Measurements from ENCODE around the gene LRRC19. TPM values are rescaled to one million over a fixed set of nuclear protein-coding genes. Genes with fewer than 3 reads are reported as not detected.

LRRC19 gene
- total RNA-seq, 1 experiment from 2014 or later: not detected

- TF ChIP-seq PRDM15 (CRISPR knock-in tag; IDR thresholded peaks at IDR 0.05) (no peak), RORB (CRISPR knock-in tag; IDR thresholded peaks at IDR 0.05) (no peak), NR1H2 (CRISPR knock-in tag; IDR thresholded peaks at IDR 0.05) (no peak)
- TF ChIP-seq, protein P1, sequence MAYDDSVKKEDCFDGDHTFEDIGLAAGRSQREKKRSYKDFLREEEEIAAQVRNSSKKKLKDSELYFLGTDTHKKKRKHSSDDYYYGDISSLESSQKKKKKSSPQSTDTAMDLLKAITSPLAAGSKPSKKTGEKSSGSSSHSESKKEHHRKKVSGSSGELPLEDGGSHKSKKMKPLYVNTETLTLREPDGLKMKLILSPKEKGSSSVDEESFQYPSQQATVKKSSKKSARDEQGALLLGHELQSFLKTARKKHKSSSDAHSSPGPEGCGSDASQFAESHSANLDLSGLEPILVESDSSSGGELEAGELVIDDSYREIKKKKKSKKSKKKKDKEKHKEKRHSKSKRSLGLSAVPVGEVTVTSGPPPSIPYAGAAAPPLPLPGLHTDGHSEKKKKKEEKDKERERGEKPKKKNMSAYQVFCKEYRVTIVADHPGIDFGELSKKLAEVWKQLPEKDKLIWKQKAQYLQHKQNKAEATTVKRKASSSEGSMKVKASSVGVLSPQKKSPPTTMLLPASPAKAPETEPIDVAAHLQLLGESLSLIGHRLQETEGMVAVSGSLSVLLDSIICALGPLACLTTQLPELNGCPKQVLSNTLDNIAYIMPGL (CRISPR knock-in tag; IDR thresholded peaks at IDR 0.05): no peak
Measured at GRCh38 chr9:26950521-26950920, 55.0 kb downstream of the LRRC19 start (continued).

DNA sequence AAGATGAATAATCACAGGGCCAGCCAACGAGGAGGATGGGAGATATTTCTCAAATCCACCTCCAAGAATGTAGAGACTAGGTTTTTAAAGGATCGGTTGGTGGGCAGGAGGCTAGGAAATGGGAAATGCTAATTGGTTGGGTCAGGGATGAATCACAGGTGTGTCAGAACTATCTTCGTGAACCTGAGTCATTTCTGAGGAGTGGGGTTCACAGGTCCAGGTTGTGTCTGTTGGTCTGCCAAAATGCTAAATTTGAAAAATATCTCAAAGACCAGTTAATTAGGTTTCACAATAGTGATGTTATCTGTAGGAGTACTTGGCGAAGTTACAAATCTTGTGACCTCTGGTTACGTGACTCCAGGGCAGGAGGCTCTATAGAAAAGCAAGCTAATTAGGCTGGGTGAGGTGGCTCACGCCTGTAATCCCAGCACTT lies 55.8 kb downstream of the LRRC19 start:
- ChIA-PET POLR2A (interaction anchor here (0.7 kb wide), 1 partner anchor 53 kb away, joined by 5 read pairs; no protein-coding TSS in a partner anchor), CTCF (no interaction called here)
- DNase-seq (ENCODE audit: low spot score): no peak
- no peaks in the 10 kb centered on the region for H3K36me3 Mint-ChIP-seq
- peaks cover 19% of the 10 kb centered on the region for H3K4me1 Mint-ChIP-seq
- H3K4me3 Mint-ChIP-seq: no peak overlapping the region
- no peak for ATAC-seq
- TF ChIP-seq, protein P2, sequence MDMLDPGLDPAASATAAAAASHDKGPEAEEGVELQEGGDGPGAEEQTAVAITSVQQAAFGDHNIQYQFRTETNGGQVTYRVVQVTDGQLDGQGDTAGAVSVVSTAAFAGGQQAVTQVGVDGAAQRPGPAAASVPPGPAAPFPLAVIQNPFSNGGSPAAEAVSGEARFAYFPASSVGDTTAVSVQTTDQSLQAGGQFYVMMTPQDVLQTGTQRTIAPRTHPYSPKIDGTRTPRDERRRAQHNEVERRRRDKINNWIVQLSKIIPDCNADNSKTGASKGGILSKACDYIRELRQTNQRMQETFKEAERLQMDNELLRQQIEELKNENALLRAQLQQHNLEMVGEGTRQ (CRISPR knock-in tag; IDR thresholded peaks at IDR 0.05): no peak
- TF ChIP-seq ATF6 (CRISPR knock-in tag; IDR thresholded peaks at IDR 0.05): no peak
- no peak for TF ChIP-seq JAZF1 (CRISPR knock-in tag; IDR thresholded peaks at IDR 0.05)
- TF ChIP-seq CREM (CRISPR knock-in tag; IDR thresholded peaks at IDR 0.05): no peak
- TF ChIP-seq, protein P3, sequence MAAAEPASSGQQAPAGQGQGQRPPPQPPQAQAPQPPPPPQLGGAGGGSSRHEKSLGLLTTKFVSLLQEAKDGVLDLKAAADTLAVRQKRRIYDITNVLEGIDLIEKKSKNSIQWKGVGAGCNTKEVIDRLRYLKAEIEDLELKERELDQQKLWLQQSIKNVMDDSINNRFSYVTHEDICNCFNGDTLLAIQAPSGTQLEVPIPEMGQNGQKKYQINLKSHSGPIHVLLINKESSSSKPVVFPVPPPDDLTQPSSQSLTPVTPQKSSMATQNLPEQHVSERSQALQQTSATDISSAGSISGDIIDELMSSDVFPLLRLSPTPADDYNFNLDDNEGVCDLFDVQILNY (CRISPR knock-in tag; IDR thresholded peaks at IDR 0.05): no peak
- TF ChIP-seq ATF3 (CRISPR knock-in tag; conservative IDR thresholded peaks at IDR 0.05): no peak
- TF ChIP-seq ZNF671 (CRISPR knock-in tag; IDR thresholded peaks at IDR 0.05): no peak
- no peak for TF ChIP-seq KAT7 (CRISPR knock-in tag; IDR thresholded peaks at IDR 0.05; ENCODE audit: borderline replicate concordance)
- TF ChIP-seq TEAD1 (CRISPR knock-in tag; IDR thresholded peaks at IDR 0.05): no peak
- TF ChIP-seq, protein P4, sequence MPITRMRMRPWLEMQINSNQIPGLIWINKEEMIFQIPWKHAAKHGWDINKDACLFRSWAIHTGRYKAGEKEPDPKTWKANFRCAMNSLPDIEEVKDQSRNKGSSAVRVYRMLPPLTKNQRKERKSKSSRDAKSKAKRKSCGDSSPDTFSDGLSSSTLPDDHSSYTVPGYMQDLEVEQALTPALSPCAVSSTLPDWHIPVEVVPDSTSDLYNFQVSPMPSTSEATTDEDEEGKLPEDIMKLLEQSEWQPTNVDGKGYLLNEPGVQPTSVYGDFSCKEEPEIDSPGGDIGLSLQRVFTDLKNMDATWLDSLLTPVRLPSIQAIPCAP (CRISPR knock-in tag; IDR thresholded peaks at IDR 0.05): no peak
- TF ChIP-seq, protein P5, sequence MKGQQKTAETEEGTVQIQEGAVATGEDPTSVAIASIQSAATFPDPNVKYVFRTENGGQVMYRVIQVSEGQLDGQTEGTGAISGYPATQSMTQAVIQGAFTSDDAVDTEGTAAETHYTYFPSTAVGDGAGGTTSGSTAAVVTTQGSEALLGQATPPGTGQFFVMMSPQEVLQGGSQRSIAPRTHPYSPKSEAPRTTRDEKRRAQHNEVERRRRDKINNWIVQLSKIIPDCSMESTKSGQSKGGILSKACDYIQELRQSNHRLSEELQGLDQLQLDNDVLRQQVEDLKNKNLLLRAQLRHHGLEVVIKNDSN (CRISPR knock-in tag; IDR thresholded peaks at IDR 0.05): no peak
- no peak for TF ChIP-seq ZNF423 (CRISPR knock-in tag; IDR thresholded peaks at IDR 0.05)
- no peak for TF ChIP-seq SMAD3 (CRISPR knock-in tag; IDR thresholded peaks at IDR 0.05; ENCODE audit: borderline replicate concordance)
- TF ChIP-seq, protein P6, sequence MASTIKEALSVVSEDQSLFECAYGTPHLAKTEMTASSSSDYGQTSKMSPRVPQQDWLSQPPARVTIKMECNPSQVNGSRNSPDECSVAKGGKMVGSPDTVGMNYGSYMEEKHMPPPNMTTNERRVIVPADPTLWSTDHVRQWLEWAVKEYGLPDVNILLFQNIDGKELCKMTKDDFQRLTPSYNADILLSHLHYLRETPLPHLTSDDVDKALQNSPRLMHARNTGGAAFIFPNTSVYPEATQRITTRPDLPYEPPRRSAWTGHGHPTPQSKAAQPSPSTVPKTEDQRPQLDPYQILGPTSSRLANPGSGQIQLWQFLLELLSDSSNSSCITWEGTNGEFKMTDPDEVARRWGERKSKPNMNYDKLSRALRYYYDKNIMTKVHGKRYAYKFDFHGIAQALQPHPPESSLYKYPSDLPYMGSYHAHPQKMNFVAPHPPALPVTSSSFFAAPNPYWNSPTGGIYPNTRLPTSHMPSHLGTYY (CRISPR knock-in tag; IDR thresholded peaks at IDR 0.05): no peak
- TF ChIP-seq, protein P7, sequence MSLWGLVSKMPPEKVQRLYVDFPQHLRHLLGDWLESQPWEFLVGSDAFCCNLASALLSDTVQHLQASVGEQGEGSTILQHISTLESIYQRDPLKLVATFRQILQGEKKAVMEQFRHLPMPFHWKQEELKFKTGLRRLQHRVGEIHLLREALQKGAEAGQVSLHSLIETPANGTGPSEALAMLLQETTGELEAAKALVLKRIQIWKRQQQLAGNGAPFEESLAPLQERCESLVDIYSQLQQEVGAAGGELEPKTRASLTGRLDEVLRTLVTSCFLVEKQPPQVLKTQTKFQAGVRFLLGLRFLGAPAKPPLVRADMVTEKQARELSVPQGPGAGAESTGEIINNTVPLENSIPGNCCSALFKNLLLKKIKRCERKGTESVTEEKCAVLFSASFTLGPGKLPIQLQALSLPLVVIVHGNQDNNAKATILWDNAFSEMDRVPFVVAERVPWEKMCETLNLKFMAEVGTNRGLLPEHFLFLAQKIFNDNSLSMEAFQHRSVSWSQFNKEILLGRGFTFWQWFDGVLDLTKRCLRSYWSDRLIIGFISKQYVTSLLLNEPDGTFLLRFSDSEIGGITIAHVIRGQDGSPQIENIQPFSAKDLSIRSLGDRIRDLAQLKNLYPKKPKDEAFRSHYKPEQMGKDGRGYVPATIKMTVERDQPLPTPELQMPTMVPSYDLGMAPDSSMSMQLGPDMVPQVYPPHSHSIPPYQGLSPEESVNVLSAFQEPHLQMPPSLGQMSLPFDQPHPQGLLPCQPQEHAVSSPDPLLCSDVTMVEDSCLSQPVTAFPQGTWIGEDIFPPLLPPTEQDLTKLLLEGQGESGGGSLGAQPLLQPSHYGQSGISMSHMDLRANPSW (CRISPR knock-in tag; conservative IDR thresholded peaks at IDR 0.05; ENCODE audit: low read depth): no peak
- no peak for TF ChIP-seq ESRRA (CRISPR knock-in tag; IDR thresholded peaks at IDR 0.05; ENCODE audit: borderline replicate concordance)
- H3K9me3 Mint-ChIP-seq: no peaks in the 10 kb centered on the region
- peak overlapping the region; percentile 54 for H3K27ac Mint-ChIP-seq
- no peaks in the 10 kb centered on the region; the same call in 1 of the 2 replicates for H3K27me3 Mint-ChIP-seq (ENCODE audit: low read depth)
